GM19467 (cell line): Measurements from ENCODE around the gene RGS6.

Experiments
- ATAC-seq: cut with Tn5 transposase; IDR thresholded peaks from one replicate; pipeline ENCODE4 v1.9.1; 2021; ENCODE audit warnings: mild to moderate bottlenecking, moderate library complexity; ENCODE audit not compliant: unreplicated experiment

The RGS6 gene

GRCh38 chr14:72389200-72389599 is 457.0 kb downstream of the RGS6 start:
- ATAC-seq, result no peak

GRCh38 chr14:72401101-72401625 is 468.9 kb downstream of the RGS6 start:
- ATAC-seq, result no peak

GRCh38 chr14:72401632-72402376 is 469.6 kb downstream of the RGS6 start:
- ATAC-seq, result no peak

GRCh38 chr14:72402377-72402772 is 470.1 kb downstream of the RGS6 start:
- ATAC-seq, result no peak

- no peak for ATAC-seq
Measured at GRCh38 chr14:72404106-72404774, 472.0 kb downstream of the RGS6 start.

- no peak for ATAC-seq
Measured at GRCh38 chr14:72404998-72405397, 472.8 kb downstream of the RGS6 start.

GRCh38 chr14:72408020-72408419 is 475.8 kb downstream of the RGS6 start:
- ATAC-seq, result no peak

- no peak for ATAC-seq
Measured at GRCh38 chr14:72409047-72409446, 476.8 kb downstream of the RGS6 start.

GRCh38 chr14:72416081-72416849 is 484.0 kb downstream of the RGS6 start:
- ATAC-seq, result no peak

- no peak for ATAC-seq
Measured at GRCh38 chr14:72416892-72417291, 484.7 kb downstream of the RGS6 start.

- ATAC-seq, result no peak
Measured at GRCh38 chr14:72418806-72419205, 486.6 kb downstream of the RGS6 start.

- ATAC-seq, result no peak
Measured at GRCh38 chr14:72419226-72419775, 487.1 kb downstream of the RGS6 start.

GRCh38 chr14:72420749-72421474 is 488.7 kb downstream of the RGS6 start:
- no peak for ATAC-seq

GRCh38 chr14:72423957-72424356 is 491.7 kb downstream of the RGS6 start:
- no peak for ATAC-seq

- no peak for ATAC-seq
Measured at GRCh38 chr14:72430457-72430856, 498.2 kb downstream of the RGS6 start.

GRCh38 chr14:72432748-72433147 is 500.5 kb downstream of the RGS6 start:
- ATAC-seq, result no peak

- ATAC-seq, result no peak
Measured at GRCh38 chr14:72433511-72433910, 501.3 kb downstream of the RGS6 start.

GRCh38 chr14:72434856-72435255 is 502.6 kb downstream of the RGS6 start:
- ATAC-seq, result no peak

- no peak for ATAC-seq
Measured at GRCh38 chr14:72439707-72440106, 507.5 kb downstream of the RGS6 start.

- ATAC-seq, result no peak
Measured at GRCh38 chr14:72443256-72443655, 511.0 kb downstream of the RGS6 start.
